HepG2 (cell line): Measurements from ENCODE around the gene AP5Z1. TPM values are rescaled to one million over a fixed set of nuclear protein-coding genes. Genes with fewer than 3 reads are reported as not detected.
A peak's percentile ranks its signal among the peaks of the same experiment; 100 is the strongest.

Experiments
- ARID2 ChIP-seq: sonication (generic); formaldehyde crosslinking; IDR thresholded peaks from 2 replicates; pipeline ENCODE4 v1.8.1; 2022; ENCODE audit warnings: mild to moderate bottlenecking, missing genetic modification reagents, borderline replicate concordance
- BHLHE40 ChIP-seq: IDR thresholded peaks from 2 replicates; pipeline ENCODE4 v1.6.1; 2011; ENCODE audit warnings: low read length, improper control_type of control experiment
- CHD2 ChIP-seq: IDR thresholded peaks from 2 replicates; pipeline ENCODE4 v1.6.1; 2011; ENCODE audit warnings: low read depth, low read length, improper control_type of control experiment
- CHD4 ChIP-seq: fragments of 200-600 bp; sonication (generic); IDR thresholded peaks from 2 replicates; pipeline ENCODE4 v1.7.0; 2017; ENCODE audit warnings: mild to moderate bottlenecking, low read length, borderline replicate concordance
- HIVEP1 ChIP-seq: sonication (generic); formaldehyde crosslinking; IDR thresholded peaks from 2 replicates; pipeline ENCODE4 v1.4.0; 2020; ENCODE audit warnings: mild to moderate bottlenecking, missing genetic modification reagents
- MLLT10 ChIP-seq: sonication (generic); formaldehyde crosslinking; IDR thresholded peaks from 2 replicates; pipeline ENCODE4 v1.4.0; 2020; ENCODE audit warnings: missing genetic modification reagents
- NPAS2 ChIP-seq: sonication (generic); formaldehyde crosslinking; IDR thresholded peaks from 2 replicates; pipeline ENCODE4 v1.8.0; 2022; ENCODE audit warnings: mild to moderate bottlenecking, missing genetic modification reagents, borderline replicate concordance
- PITX1 ChIP-seq: sonication (generic); formaldehyde crosslinking; IDR thresholded peaks from 2 replicates; pipeline ENCODE4 v1.5.1; 2020; ENCODE audit warnings: mild to moderate bottlenecking, missing genetic modification reagents
- POLR2AphosphoS5 ChIP-seq: IDR thresholded peaks from 2 replicates; pipeline ENCODE4 v1.6.1; 2012; ENCODE audit warnings: low read depth, low read length
- SAP130 ChIP-seq: IDR thresholded peaks from 2 replicates; pipeline ENCODE4 v1.6.1; 2016; ENCODE audit warnings: low read depth
- SIX1 ChIP-seq: sonication (generic); formaldehyde crosslinking; IDR thresholded peaks from 2 replicates; pipeline ENCODE4 v1.4.0; 2020; ENCODE audit warnings: missing genetic modification reagents, borderline replicate concordance
- ZBTB33 ChIP-seq: sonication (generic); formaldehyde crosslinking; IDR thresholded peaks from 2 replicates; pipeline ENCODE4 v1.4.0; 2020; ENCODE audit warnings: missing genetic modification reagents
- ZBTB7B ChIP-seq: sonication (generic); formaldehyde crosslinking; IDR thresholded peaks from 2 replicates; pipeline ENCODE4 v1.4.0; 2020; ENCODE audit warnings: missing genetic modification reagents
- ZNF235 ChIP-seq: sonication (generic); formaldehyde crosslinking; IDR thresholded peaks from 2 replicates; pipeline ENCODE4 v1.8.1; 2023; ENCODE audit warnings: mild to moderate bottlenecking, missing genetic modification reagents, borderline replicate concordance
- ZNF562 ChIP-seq: sonication (generic); formaldehyde crosslinking; IDR thresholded peaks from 2 replicates; pipeline ENCODE4 v1.8.0; 2022; ENCODE audit warnings: missing genetic modification reagents, borderline replicate concordance
- ZNF569 ChIP-seq: sonication (generic); formaldehyde crosslinking; IDR thresholded peaks from 2 replicates; pipeline ENCODE4 v1.5.0; 2020; ENCODE audit warnings: mild to moderate bottlenecking, missing genetic modification reagents, moderate library complexity, borderline replicate concordance
- polyA plus RNA-seq, 8 experiments: library from polyadenylated mRNA; depleted of rRNA in 3 of 8; stranded (reverse) in 7 of 8; unstranded in 1 of 8; fragments of >200 nt; fragmentation: Illumina TruSeq in 4 of 8; extraction: Trizol in 4 of 8; gene quantifications; 2 replicates each; pipeline versions ENCODE4 v1.2.1 to v1.2.3, GENCODE V29; 2011 to 2016; ENCODE audit warnings: low read depth in 4 of 8, missing spikeins in 1 of 8, mixed read lengths in 1 of 8; ENCODE audit not compliant: insufficient read depth in 1 of 8
- total RNA-seq, 5 experiments: library from RNA; depleted of rRNA; stranded (reverse); fragments of >200 nt; fragmentation: Illumina TruSeq; extraction: Trizol; gene quantifications; 2 replicates each; pipeline ENCODE4 v1.2.3, GENCODE V29; 2016; ENCODE audit warnings: low read depth in 1 of 5
- TF ChIP-seq, protein P1 (sequence below): sonication (generic); formaldehyde crosslinking; IDR thresholded peaks from 2 replicates; pipeline ENCODE4 v1.5.1; 2020; ENCODE audit warnings: mild to moderate bottlenecking, missing genetic modification reagents, moderate library complexity
- TF ChIP-seq, protein P2 (sequence below): sonication (generic); formaldehyde crosslinking; IDR thresholded peaks from 2 replicates; pipeline ENCODE4 v1.4.0; 2020; ENCODE audit warnings: mild to moderate bottlenecking, missing genetic modification reagents, borderline replicate concordance
- TF ChIP-seq, protein P3 (sequence below): sonication (generic); formaldehyde crosslinking; IDR thresholded peaks from 2 replicates; pipeline ENCODE4 v1.4.0; 2020; ENCODE audit warnings: missing genetic modification reagents
- TF ChIP-seq, protein P4 (sequence below): sonication (generic); formaldehyde crosslinking; IDR thresholded peaks from 2 replicates; pipeline ENCODE4 v1.8.0; 2022; ENCODE audit warnings: low read depth, missing genetic modification reagents
- TF ChIP-seq, protein P5 (sequence below): sonication (generic); formaldehyde crosslinking; IDR thresholded peaks from 2 replicates; pipeline ENCODE4 v1.5.0; 2020; ENCODE audit warnings: missing genetic modification reagents

The AP5Z1 gene
- total and polyA plus RNA-seq, 2 of the 13 experiments (the other 11 are each of a cell fraction or from before 2014, with no cell fraction given), result 9.3 to 15.1 TPM

GRCh38 chr7:4775250-4775847, at the start of gene AP5Z1 (continued):
- TF ChIP-seq, protein P1, sequence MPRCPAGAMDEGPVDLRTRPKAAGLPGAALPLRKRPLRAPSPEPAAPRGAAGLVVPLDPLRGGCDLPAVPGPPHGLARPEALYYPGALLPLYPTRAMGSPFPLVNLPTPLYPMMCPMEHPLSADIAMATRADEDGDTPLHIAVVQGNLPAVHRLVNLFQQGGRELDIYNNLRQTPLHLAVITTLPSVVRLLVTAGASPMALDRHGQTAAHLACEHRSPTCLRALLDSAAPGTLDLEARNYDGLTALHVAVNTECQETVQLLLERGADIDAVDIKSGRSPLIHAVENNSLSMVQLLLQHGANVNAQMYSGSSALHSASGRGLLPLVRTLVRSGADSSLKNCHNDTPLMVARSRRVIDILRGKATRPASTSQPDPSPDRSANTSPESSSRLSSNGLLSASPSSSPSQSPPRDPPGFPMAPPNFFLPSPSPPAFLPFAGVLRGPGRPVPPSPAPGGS (CRISPR knock-in tag), result peak; percentile 37; the same call in 1 of the 2 replicates
- TF ChIP-seq ZNF235 (CRISPR knock-in tag) (peak; percentile 87; the same call in 1 of the 2 replicates), NPAS2 (CRISPR knock-in tag) (no peak), ZBTB7B (CRISPR knock-in tag) (peak; percentile 89), PITX1 (CRISPR knock-in tag) (no peak), ZBTB33 (CRISPR knock-in tag) (no peak), ARID2 (CRISPR knock-in tag) (no peak), MLLT10 (CRISPR knock-in tag) (no peak), SIX1 (CRISPR knock-in tag) (no peak), BHLHE40 (peak; percentile 100), POLR2AphosphoS5 (peak; percentile 81), ZNF562 (CRISPR knock-in tag) (no peak), CHD2 (no peak), CHD4 (no peak), HIVEP1 (CRISPR knock-in tag) (peak; percentile 64; the same call in 1 of the 2 replicates), ZNF569 (CRISPR knock-in tag) (no peak), SAP130 (CRISPR knock-in tag) (peak; percentile 100)
- TF ChIP-seq, protein P2, sequence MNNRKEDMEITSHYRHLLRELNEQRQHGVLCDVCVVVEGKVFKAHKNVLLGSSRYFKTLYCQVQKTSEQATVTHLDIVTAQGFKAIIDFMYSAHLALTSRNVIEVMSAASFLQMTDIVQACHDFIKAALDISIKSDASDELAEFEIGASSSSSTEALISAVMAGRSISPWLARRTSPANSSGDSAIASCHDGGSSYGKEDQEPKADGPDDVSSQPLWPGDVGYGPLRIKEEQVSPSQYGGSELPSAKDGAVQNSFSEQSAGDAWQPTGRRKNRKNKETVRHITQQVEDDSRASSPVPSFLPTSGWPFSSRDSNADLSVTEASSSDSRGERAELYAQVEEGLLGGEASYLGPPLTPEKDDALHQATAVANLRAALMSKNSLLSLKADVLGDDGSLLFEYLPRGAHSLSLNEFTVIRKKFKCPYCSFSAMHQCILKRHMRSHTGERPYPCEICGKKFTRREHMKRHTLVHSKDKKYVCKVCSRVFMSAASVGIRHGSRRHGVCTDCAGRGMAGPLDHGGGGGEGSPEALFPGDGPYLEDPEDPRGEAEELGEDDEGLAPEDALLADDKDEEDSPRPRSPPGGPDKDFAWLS (CRISPR knock-in tag), result no peak
- TF ChIP-seq, protein P3, sequence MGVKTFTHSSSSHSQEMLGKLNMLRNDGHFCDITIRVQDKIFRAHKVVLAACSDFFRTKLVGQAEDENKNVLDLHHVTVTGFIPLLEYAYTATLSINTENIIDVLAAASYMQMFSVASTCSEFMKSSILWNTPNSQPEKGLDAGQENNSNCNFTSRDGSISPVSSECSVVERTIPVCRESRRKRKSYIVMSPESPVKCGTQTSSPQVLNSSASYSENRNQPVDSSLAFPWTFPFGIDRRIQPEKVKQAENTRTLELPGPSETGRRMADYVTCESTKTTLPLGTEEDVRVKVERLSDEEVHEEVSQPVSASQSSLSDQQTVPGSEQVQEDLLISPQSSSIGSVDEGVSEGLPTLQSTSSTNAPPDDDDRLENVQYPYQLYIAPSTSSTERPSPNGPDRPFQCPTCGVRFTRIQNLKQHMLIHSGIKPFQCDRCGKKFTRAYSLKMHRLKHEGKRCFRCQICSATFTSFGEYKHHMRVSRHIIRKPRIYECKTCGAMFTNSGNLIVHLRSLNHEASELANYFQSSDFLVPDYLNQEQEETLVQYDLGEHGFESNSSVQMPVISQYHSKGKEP (CRISPR knock-in tag), result no peak
- TF ChIP-seq, protein P4, sequence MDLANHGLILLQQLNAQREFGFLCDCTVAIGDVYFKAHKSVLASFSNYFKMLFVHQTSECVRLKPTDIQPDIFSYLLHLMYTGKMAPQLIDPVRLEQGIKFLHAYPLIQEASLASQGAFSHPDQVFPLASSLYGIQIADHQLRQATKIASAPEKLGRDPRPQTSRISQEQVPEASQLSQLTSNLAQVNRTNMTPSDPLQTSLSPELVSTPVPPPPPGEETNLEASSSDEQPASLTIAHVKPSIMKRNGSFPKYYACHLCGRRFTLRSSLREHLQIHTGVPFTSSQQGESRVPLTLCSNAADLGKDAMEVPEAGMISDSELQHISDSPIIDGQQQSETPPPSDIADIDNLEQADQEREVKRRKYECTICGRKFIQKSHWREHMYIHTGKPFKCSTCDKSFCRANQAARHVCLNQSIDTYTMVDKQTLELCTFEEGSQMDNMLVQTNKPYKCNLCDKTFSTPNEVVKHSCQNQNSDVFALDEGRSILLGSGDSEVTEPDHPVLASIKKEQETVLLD, result peak; percentile 59; the same call in 1 of the 2 replicates
- TF ChIP-seq, protein P5, sequence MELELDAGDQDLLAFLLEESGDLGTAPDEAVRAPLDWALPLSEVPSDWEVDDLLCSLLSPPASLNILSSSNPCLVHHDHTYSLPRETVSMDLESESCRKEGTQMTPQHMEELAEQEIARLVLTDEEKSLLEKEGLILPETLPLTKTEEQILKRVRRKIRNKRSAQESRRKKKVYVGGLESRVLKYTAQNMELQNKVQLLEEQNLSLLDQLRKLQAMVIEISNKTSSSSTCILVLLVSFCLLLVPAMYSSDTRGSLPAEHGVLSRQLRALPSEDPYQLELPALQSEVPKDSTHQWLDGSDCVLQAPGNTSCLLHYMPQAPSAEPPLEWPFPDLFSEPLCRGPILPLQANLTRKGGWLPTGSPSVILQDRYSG (CRISPR knock-in tag), result 0 out of 2 replicates have a peak, but pooled peaks have one; percentile 47
